HG03159 (cell line): ENCODE data around the gene BCAS2.
"Not testable (repeated sequence)": the region's sequence is repeated elsewhere in the genome, so short reads cannot be mapped to it uniquely, and the experiment has no call there.

Experiments
- ATAC-seq: cut with Tn5 transposase; IDR thresholded peaks from one replicate; pipeline ENCODE4 v1.9.1; 2021; ENCODE audit warnings: mild to moderate bottlenecking, moderate library complexity; ENCODE audit not compliant: unreplicated experiment

Gene BCAS2

GRCh38 chr1:114581335-114582287 lies at the start of gene BCAS2:
Gene BCAS2 (minus strand): TSS chr1:114581615. CDS start chr1:114581591, 24 bp downstream.
- peak; percentile 99 for ATAC-seq

DNA sequence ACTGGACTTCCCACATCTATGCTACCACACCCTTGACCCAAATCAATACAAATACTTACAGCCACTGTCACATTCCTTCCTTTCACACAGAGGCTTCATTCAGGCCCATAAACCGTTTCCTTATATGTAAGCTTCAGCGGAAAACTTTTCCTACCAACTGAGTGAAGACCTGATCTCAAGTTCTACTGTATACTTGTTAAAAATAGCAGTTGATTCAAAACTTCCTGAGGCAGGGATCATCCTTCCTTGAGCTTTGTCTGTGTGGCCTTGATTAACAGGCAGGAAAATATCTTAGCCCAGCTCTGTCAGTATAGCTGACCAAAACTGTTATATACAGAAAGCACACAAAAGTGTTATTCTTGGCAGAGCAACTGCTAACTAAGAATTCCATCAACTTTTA lies 45.7 kb upstream of the BCAS2 start:
- no peak for ATAC-seq

DNA sequence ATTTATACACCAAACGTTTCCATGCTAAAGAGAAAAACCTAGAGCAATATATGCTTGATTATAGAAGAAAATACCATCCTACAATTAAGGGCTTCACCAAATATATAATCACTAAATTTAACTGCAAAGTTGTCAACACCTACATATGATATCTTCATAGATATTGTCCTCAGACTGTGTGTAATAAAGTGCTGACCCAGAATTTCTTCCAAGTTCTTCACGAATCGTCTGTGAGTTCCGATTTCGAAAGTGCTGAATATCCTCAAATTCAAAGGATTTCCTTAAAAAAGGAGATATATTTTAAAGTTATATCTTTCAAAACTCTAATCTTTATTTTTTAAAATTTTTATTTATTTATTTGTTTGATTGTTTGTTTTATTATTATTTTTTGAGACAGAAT lies 41.9 kb upstream of the BCAS2 start:
- ATAC-seq = no peak

DNA sequence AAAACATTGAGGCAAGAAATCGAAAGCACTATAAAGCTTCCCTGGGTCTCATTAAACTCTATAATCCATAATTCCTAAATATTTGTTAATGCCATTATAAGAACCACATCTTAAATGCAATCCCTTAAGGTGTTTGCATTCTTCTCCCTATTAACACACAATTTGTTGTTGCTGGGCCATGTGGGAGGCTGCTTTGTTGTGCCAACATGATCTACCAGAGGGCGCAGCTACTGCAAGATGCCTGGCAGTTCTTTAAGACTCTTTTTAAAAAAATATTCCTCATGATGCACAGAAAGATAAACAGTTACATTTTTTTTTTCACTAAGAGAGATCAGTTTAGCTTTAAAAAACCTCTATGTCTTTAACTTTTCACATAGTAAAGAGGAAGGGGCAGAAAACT lies 39.0 kb upstream of the BCAS2 start:
- no peak for ATAC-seq

DNA sequence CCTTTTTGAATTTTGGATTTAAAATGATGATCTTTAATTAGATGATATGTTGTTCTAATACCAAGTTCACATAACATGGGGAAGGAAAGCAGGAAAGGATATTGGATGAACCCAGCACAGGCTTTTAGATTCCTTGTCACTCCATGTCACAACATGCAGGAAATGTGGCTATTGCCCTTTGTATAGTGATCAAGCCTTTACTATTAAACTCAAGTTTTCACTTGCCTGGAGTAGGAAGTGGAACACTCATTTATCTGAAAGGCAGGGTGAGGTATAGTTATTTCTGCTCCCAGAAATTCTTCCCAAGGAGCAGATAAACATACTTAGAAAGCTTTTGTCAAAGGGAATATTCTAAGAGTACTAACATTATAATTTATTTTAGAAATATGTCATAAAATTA lies 37.2 kb upstream of the BCAS2 start:
- no peak for ATAC-seq

DNA sequence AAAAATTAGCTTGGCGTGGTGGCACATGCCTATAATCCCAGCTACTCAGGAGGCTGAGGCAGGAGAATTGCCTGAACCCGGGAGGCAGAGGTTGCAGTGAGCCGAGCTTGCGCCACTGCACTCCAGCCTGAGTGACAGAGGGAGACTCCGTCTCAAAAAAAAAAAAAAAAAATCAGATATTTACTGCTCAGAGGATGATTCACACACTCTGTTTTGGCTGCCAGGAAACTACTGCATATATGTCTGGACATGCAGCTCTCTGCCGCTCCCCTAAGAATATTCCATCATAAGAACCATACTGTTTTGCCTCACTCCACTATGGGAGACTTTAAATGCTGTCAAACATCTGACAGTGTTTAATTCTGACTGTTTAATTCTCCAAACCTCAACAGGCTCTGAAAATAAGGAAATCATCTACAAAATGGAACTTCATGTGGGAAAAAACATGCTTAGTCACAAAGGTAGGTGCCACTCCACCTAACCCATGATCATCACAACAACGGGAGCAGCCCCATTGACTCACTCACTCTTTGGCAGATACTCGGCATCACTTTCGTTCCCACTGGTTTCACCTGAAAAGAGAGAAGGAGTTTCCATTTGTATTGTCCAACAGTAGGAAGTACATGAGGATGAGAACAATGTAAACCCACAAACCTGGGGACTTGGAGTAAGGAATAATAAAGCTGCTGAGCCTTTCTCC lies 29.3 kb upstream of the BCAS2 start:
- no peak for ATAC-seq

GRCh38 chr1:114609826-114610225 lies 28.4 kb upstream of the BCAS2 start:
- no peak for ATAC-seq

- ATAC-seq = no peak
Measured at GRCh38 chr1:114609026-114609425, 27.6 kb upstream of the BCAS2 start.

GRCh38 chr1:114607223-114607622 lies 25.8 kb upstream of the BCAS2 start:
- no peak for ATAC-seq

- no peak for ATAC-seq
Measured at GRCh38 chr1:114597949-114598348, 16.5 kb upstream of the BCAS2 start.

DNA sequence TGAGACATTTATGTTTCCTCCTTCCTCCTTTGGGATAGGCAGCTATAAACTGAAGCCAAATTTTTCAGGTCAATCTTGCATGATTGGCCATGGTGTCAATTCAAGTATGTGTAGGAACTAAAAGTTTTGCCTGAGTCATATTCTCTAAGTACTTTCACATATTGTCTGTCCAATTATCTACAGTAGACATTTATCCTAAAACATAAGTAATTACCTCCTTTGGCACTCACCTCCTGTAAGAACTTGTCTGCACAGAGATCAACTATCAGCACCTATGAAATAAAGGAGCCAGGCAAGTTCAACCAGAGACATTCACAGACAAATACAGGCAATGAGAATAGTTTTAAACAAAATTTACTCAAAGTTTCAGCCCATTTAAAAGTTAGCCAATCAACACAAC lies 14.2 kb upstream of the BCAS2 start:
- ATAC-seq = no peak

GRCh38 chr1:114594046-114594445 lies 12.6 kb upstream of the BCAS2 start:
- no peak for ATAC-seq

DNA sequence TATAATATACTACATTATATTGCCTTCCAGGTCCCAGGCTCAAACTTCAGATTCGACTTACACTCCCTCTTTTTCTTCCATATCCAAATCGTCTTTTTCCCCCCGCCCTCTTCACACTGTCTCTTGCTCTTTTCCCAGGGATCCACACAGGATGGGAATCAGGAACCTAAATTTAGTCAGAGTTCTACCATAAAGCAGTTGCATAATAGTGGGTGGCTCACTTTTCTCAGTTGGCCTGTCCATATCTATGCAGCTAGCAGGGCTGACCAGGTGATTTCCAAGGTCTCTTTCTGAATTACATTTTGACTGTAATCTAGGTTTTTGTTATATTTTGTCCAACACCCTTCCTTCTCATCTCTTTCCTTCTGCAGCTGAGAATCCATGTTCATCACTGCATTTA lies 7.7 kb upstream of the BCAS2 start:
- ATAC-seq = no peak

DNA sequence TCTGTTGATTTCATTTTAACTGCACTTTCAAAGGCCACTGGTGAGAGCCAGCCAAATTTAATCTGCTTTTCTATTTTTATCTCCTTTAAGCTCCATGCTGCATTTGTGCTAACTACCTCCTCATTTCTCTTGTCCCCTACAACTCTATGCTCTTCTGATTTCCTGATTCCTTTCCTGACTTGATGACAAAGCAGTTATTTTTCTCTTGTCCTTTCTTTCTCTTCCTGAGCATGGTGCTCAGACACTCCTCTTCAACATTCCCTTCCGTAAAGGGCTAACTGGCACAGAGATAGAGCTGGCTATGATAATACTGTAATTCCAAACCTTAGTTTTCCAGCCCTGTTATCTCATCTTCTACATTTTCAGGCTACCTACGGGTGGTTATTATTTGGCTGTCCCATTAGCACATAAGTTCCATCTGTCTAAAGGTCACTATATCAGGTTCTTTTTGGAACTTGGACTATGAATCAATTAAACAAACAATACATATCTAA lies 6.8 kb upstream of the BCAS2 start:
- ATAC-seq = no peak

GRCh38 chr1:114587203-114587991 lies 6.0 kb upstream of the BCAS2 start:
- no peak for ATAC-seq

DNA sequence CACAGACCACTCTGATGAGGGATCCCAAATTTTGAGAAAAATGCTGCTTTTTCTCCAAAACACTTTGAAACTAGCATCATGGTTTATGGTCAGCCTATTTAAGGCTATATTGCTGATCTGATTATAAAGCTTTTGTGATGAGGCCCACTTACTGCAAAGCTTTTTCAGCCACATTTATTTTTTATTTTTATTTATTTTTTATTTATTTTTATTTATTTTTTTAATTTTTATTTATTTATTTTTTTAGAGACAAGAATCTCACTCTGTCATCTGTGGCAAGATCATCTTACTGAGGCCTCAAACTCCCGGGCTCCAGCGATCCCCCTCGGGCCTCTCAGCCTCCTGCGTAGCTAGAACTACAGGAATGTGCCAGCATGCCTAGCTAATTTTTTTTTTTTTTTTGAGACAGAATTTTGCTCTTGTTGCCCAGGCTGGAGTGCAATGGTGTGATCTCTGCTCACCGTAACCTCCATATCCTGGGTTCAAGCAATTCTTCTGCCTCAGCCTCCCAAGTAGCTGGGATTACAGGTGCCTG lies 5.2 kb upstream of the BCAS2 start:
- no peak for ATAC-seq

GRCh38 chr1:114585231-114585630 lies 3.8 kb upstream of the BCAS2 start:
- ATAC-seq = no peak

- no peak for ATAC-seq
Measured at GRCh38 chr1:114574365-114574764, 7.0 kb downstream of the BCAS2 start.

GRCh38 chr1:114564141-114564540 lies 17.3 kb downstream of the BCAS2 start:
- ATAC-seq = no peak

DNA sequence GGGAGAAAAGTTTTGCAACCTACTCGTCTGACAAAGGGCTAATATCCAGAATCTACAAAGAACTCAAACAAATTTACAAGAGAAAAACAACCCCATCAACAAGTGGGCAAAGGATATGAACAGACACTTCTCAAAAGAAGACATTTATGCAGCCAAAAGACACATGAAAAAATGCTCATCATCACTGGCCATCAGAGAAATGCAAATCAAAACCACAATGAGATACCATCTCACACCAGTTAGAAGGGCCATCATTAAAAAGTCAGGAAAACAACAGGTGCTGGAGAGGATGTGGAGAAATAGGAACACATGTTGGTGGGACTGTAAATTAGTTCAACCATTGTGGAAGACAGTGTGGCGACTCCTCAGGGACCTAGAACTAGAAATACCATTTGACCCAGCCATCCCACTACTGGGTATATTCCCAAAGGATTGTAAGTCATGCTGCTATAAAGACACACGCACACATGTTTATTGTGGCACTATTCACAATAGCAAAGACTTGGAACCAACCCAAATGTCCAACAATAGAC lies 18.4 kb downstream of the BCAS2 start:
- ATAC-seq = not testable (repeated sequence)

- ATAC-seq = no peak
Measured at GRCh38 chr1:114561333-114561732, 20.1 kb downstream of the BCAS2 start.
